ENCODE data around the gene ASMT.
"Not testable (repeated sequence)": the region's sequence is repeated elsewhere in the genome, so short reads cannot be mapped to it uniquely, and the experiment has no call there.

GRCh38 chrX:1624158-1624860, 9.4 kb downstream of the ASMT start:
- not testable (repeated sequence) for TF ChIP-seq SNAI2 (CRISPR knock-in tag; IDR thresholded peaks at IDR 0.05); ARNTL (CRISPR knock-in tag; IDR thresholded peaks at IDR 0.05; ENCODE audit: borderline replicate concordance, low read depth); RARB (CRISPR knock-in tag; IDR thresholded peaks at IDR 0.05)

Data from SK-N-SH treated with all-trans-retinoic acid at 6 μM for 48 hours (cell line).